ENCODE results near the gene ZNF319.
A peak's percentile ranks its signal among the peaks of the same experiment; 100 is the strongest.

Gene ZNF319

GRCh38 chr16:57970319-57970718 lies 30.2 kb downstream of the ZNF319 start:
- Mint-ChIP-seq H3K4me1 (no peaks in the 10 kb centered on the region), H3K9me3 (no peaks in the 10 kb centered on the region), H3K27ac (no peak overlapping the region), H3K4me3 (no peak overlapping the region), H3K36me3 (no peaks in the 10 kb centered on the region), H3K27me3 (peaks cover 16 to 30% of the 10 kb centered on the region in 2 donors)
- no peak for DNase-seq
- ATAC-seq (replicated peaks) = no peak

- no peaks in the 10 kb centered on the region for H3K36me3 Mint-ChIP-seq
- H3K4me1 Mint-ChIP-seq = no peaks in the 10 kb centered on the region
- H3K4me3 Mint-ChIP-seq = no peak overlapping the region
- peaks cover 16 to 30% of the 10 kb centered on the region in 2 donors for H3K27me3 Mint-ChIP-seq
- no peak overlapping the region for H3K27ac Mint-ChIP-seq
- DNase-seq (no peak), ATAC-seq (replicated peaks) (no peak)
- H3K9me3 Mint-ChIP-seq = no peaks in the 10 kb centered on the region
Observed at GRCh38 chr16:57969451-57970123, 30.9 kb downstream of the ZNF319 start.

- Mint-ChIP-seq H3K36me3 (no peaks in the 10 kb centered on the region), H3K9me3 (no peaks in the 10 kb centered on the region), H3K4me1 (no peaks in the 10 kb centered on the region), H3K27me3 (peaks cover 20 to 35% of the 10 kb centered on the region in 2 donors), H3K4me3 (no peak overlapping the region), H3K27ac (no peak overlapping the region)
- ATAC-seq (replicated peaks) (no peak), DNase-seq (no peak)
Observed at GRCh38 chr16:57967916-57968315, 32.6 kb downstream of the ZNF319 start.

GRCh38 chr16:57966986-57967385 lies 33.5 kb downstream of the ZNF319 start:
- DNase-seq = no peak
- Mint-ChIP-seq H3K27me3 (peaks cover 23 to 29% of the 10 kb centered on the region in 2 donors), H3K9me3 (no peaks in the 10 kb centered on the region), H3K36me3 (no peaks in the 10 kb centered on the region), H3K4me3 (no peak overlapping the region), H3K27ac (no peak overlapping the region), H3K4me1 (no peaks in the 10 kb centered on the region)
- ATAC-seq (replicated peaks) = no peak

- no peak for DNase-seq
- Mint-ChIP-seq H3K4me3 (no peak overlapping the region), H3K4me1 (no peaks in the 10 kb centered on the region), H3K27ac (no peak overlapping the region), H3K36me3 (no peaks in the 10 kb centered on the region), H3K27me3 (peaks cover 24 to 26% of the 10 kb centered on the region in 2 donors), H3K9me3 (no peaks in the 10 kb centered on the region)
- ATAC-seq (replicated peaks) = no peak
Observed at GRCh38 chr16:57966204-57966771, 34.2 kb downstream of the ZNF319 start.

- H3K4me1 Mint-ChIP-seq = no peaks in the 10 kb centered on the region
- no peaks in the 10 kb centered on the region for H3K9me3 Mint-ChIP-seq
- no peak for DNase-seq
- no peak overlapping the region for H3K4me3 Mint-ChIP-seq
- no peaks in the 10 kb centered on the region for H3K36me3 Mint-ChIP-seq
- no peak for ATAC-seq (replicated peaks)
- no peak overlapping the region for H3K27ac Mint-ChIP-seq
- peaks cover 22 to 23% of the 10 kb centered on the region in 2 donors for H3K27me3 Mint-ChIP-seq
Observed at GRCh38 chr16:57964157-57964700, 36.2 kb downstream of the ZNF319 start.

- Mint-ChIP-seq H3K4me3 (no peak overlapping the region), H3K27ac (no peak overlapping the region), H3K27me3 (peaks cover 26 to 27% of the 10 kb centered on the region in 2 donors), H3K9me3 (no peaks in the 10 kb centered on the region), H3K4me1 (no peaks in the 10 kb centered on the region), H3K36me3 (no peaks in the 10 kb centered on the region)
- no peak for ATAC-seq (replicated peaks)
- no peak for DNase-seq
Observed at GRCh38 chr16:57962756-57963155, 37.7 kb downstream of the ZNF319 start.

- H3K36me3 Mint-ChIP-seq = no peaks in the 10 kb centered on the region
- H3K4me3 Mint-ChIP-seq = no peak overlapping the region
- no peaks in the 10 kb centered on the region for H3K4me1 Mint-ChIP-seq
- no peak for DNase-seq
- no peaks in the 10 kb centered on the region for H3K9me3 Mint-ChIP-seq
- H3K27ac Mint-ChIP-seq = peak overlapping the region; percentile 20
- no peak for ATAC-seq (replicated peaks)
- peaks cover 26 to 27% of the 10 kb centered on the region in 2 donors for H3K27me3 Mint-ChIP-seq
Observed at GRCh38 chr16:57962046-57962445, 38.4 kb downstream of the ZNF319 start.

GRCh38 chr16:57961538-57961937 lies 38.9 kb downstream of the ZNF319 start:
- ATAC-seq (replicated peaks) (no peak), DNase-seq (no peak)
- Mint-ChIP-seq H3K36me3 (no peaks in the 10 kb centered on the region), H3K9me3 (no peaks in the 10 kb centered on the region), H3K27me3 (peaks cover 26 to 27% of the 10 kb centered on the region in 2 donors), H3K4me3 (no peak overlapping the region), H3K27ac (no peak overlapping the region), H3K4me1 (no peaks in the 10 kb centered on the region)

- Mint-ChIP-seq H3K27me3 (peaks cover 26 to 27% of the 10 kb centered on the region in 2 donors), H3K4me1 (no peaks in the 10 kb centered on the region), H3K27ac (no peak overlapping the region), H3K36me3 (no peaks in the 10 kb centered on the region), H3K4me3 (no peak overlapping the region), H3K9me3 (no peaks in the 10 kb centered on the region)
- ATAC-seq (replicated peaks) = no peak
- DNase-seq = no peak
Observed at GRCh38 chr16:57960826-57961472, 39.5 kb downstream of the ZNF319 start.

- H3K27me3 Mint-ChIP-seq = peaks cover 26 to 31% of the 10 kb centered on the region in 2 donors
- no peaks in the 10 kb centered on the region for H3K36me3 Mint-ChIP-seq
- no peaks in the 10 kb centered on the region for H3K9me3 Mint-ChIP-seq
- H3K27ac Mint-ChIP-seq = no peak overlapping the region
- ATAC-seq (replicated peaks) (no peak), DNase-seq (no peak)
- H3K4me3 Mint-ChIP-seq = no peak overlapping the region
- H3K4me1 Mint-ChIP-seq = no peaks in the 10 kb centered on the region
Observed at GRCh38 chr16:57960310-57960709, 40.2 kb downstream of the ZNF319 start.

- Mint-ChIP-seq H3K36me3 (no peaks in the 10 kb centered on the region), H3K4me1 (no peaks in the 10 kb centered on the region), H3K4me3 (no peak overlapping the region), H3K27ac (no peak overlapping the region), H3K27me3 (peaks cover 26 to 32% of the 10 kb centered on the region in 2 donors), H3K9me3 (no peaks in the 10 kb centered on the region)
- ATAC-seq (replicated peaks) (no peak), DNase-seq (no peak)
Observed at GRCh38 chr16:57959804-57960203, 40.7 kb downstream of the ZNF319 start.

GRCh38 chr16:57959121-57959520 lies 41.4 kb downstream of the ZNF319 start:
- no peaks in the 10 kb centered on the region for H3K4me1 Mint-ChIP-seq
- no peak overlapping the region for H3K4me3 Mint-ChIP-seq
- DNase-seq = no peak
- no peaks in the 10 kb centered on the region for H3K9me3 Mint-ChIP-seq
- no peaks in the 10 kb centered on the region for H3K36me3 Mint-ChIP-seq
- no peak overlapping the region for H3K27ac Mint-ChIP-seq
- peaks cover 26 to 32% of the 10 kb centered on the region in 2 donors for H3K27me3 Mint-ChIP-seq
- ATAC-seq (replicated peaks) = no peak

- peaks cover 26 to 31% of the 10 kb centered on the region in 2 donors for H3K27me3 Mint-ChIP-seq
- no peaks in the 10 kb centered on the region for H3K4me1 Mint-ChIP-seq
- DNase-seq (no peak), ATAC-seq (replicated peaks) (no peak)
- H3K36me3 Mint-ChIP-seq = no peaks in the 10 kb centered on the region
- no peak overlapping the region for H3K27ac Mint-ChIP-seq
- H3K4me3 Mint-ChIP-seq = no peak overlapping the region
- H3K9me3 Mint-ChIP-seq = no peaks in the 10 kb centered on the region
Observed at GRCh38 chr16:57958544-57958943, 41.9 kb downstream of the ZNF319 start.
